Hepatocyte (in vitro differentiated cells): Measurements from ENCODE around the gene ZNF547.

ENCODE experiments used
- CTCF ChIP-seq: fragments of 200-600 bp; sonication (generic); IDR thresholded peaks from 2 replicates; pipeline ENCODE4 v1.5.1; 2016; ENCODE audit warnings: antibody characterized with exemption, mild to moderate bottlenecking; ENCODE audit not compliant: poor library complexity
- EZH2 ChIP-seq: fragments of 200-600 bp; sonication (generic); IDR thresholded peaks from 2 replicates; pipeline ENCODE4 v1.6.1; 2016; ENCODE audit warnings: antibody characterized with exemption, mild to moderate bottlenecking, borderline replicate concordance

GRCh38 chr19:57363688-57364181 is 384 bp downstream of the ZNF547 start:
- TF ChIP-seq CTCF, result no peak
- no peak for TF ChIP-seq EZH2
